ENCODE measurements around the gene RASD1. TPM values are rescaled to one million over a fixed set of nuclear protein-coding genes. Genes with fewer than 3 reads are reported as not detected.

Gene RASD1
- polyA plus RNA-seq, 4 donors, result 0.70 to 1.5 (median 0.97) TPM

DNA sequence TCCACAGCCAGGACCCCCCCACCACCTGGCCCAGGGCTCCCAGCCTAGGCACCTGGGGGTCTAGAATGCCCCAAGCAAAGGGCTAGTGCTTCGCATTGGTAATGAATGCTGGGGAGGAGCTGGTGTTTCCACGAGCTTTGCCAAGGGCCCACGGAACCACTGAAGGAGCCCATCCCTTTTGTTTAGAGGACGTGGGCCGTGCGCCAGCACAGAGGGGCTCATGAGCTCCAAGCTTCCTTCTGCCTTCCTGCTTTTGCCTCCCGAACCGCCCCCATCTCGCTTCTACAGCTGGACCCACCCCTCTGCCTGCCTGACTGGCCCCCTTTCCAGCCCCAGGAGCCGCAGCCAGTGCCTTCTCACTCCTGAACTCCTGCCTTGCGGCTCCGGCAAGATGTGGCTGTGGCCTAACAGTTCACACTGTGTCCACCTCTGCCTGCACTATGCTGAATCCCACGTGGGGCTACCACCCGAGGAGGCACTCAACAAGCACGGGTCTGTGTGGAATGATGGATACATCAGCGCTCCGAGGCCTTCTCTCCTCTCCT lies 31.8 kb upstream of the RASD1 start:
- DNase-seq (ENCODE audit: low read depth in 4 of 4, low spot score in 3 of 4), result no peak

DNA sequence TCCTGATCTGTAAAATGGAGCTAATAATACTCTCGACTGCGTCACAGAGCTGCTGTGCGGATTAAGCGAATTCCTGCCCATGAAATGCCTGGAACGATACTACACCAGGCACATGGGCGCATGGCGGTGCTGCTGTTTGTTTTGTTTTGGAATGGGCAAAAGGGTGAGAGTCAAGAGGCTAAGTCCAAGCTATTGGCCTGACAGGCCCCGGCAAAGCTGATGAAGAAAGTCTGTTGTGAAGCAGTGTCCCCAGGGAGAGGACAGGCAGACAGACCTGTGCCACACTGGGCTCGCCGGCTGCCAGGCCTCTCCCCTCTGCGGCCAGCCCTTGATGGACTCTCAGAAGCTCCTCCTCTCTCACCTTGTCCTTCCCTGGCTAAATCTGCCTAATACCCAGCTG lies 31.3 kb upstream of the RASD1 start:
- no peak for DNase-seq (ENCODE audit: low read depth in 4 of 4, low spot score in 3 of 4)

DNA sequence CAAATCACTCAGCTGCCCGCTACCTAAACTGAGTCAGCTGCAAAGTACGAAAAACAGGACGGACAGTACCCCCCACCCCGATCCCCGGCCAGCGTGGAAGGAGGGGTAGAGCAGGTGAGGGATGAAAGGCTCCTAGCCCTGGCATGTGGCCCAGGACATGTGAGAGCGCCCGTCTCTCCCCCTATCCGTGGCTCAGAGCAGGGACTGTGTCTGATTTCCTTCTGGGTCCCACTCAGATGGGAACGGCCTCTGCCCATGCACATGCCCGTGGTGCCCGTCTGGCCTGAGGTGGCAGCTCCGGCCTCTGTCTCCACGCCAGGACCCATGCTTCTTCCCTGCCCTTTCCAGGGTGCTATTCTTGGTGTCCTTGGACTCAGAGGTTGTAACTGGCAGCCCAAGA lies 30.2 kb upstream of the RASD1 start:
- no peak for DNase-seq (ENCODE audit: low read depth in 4 of 4, low spot score in 3 of 4)

DNA sequence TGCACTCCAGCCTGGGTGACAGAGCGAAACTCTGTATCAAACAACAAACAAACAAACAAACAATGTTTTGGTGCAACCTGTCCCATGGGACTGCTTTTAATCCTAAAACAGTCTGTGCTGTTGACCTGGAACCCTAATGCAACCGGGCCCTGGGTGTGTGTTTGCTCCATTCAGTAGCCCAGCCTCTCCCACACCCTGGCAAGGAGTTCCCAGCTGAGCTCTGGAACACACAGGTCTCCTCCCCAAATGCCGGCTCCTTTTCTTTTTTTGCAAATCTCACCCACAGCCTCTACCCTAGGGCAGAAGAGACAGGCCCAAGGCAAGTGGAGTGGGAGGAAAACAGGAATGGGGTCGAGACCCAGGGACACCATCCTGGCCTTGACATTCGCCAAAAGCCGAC lies 29.8 kb upstream of the RASD1 start:
- DNase-seq (ENCODE audit: low read depth in 4 of 4, low spot score in 3 of 4), result no peak

DNA sequence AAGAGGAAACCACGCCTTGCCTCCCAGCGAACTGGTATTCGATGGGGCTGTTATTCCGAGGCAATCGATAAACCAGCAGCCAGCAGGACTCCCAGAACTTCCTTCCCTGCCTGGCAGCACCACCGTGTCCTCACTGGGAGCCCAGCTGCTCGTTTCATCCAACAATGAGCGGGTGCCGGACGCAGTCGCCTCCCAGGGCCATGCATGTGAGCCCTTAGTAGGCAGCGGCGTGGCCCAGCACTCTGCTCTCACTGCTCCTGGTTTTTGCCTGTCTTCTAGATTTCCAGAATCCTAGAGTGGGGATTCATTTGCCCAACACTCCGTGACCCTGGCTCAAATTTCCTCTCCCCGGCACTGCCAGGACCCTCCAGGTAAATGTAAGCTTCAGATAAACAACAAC lies 29.1 kb upstream of the RASD1 start:
- DNase-seq (ENCODE audit: low read depth in 4 of 4, low spot score in 3 of 4), result no peak

DNA sequence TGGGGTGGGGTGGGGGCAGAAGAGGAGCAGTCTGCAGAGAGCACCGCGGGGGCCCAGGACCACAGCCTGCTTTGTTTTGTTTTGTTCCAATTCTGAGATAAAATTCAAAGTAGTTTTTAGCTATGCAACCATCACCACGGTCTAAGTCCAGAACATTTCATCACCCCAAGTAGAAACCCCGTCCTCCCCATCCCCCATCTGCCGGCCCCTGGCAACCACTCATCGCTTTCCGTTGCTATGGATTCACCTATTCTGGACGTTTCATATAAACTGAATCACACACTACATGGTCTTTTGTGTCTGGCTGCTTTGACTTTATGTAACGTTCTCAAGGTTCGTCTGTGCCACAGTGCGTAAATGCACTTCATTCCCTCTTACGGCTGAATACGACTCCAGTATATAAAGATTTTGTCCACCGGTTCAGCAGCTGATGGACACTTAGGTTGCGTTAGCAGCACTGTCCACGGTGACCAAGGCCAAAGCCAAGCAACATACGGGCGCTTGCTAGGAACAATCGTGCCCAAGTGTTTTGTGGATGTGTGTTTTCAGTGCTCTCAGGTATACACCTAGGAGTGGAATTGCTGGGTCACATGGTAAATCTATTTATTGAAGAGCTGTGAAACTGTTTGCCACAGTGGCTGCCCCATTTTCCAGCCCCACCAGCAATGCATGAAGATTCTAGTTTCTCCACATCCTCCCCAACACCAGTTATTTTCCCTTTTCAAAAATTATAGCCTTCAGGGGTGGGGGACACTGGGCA lies 27.7 kb upstream of the RASD1 start:
- no peak for DNase-seq (ENCODE audit: low read depth in 4 of 4, low spot score in 3 of 4)

DNA sequence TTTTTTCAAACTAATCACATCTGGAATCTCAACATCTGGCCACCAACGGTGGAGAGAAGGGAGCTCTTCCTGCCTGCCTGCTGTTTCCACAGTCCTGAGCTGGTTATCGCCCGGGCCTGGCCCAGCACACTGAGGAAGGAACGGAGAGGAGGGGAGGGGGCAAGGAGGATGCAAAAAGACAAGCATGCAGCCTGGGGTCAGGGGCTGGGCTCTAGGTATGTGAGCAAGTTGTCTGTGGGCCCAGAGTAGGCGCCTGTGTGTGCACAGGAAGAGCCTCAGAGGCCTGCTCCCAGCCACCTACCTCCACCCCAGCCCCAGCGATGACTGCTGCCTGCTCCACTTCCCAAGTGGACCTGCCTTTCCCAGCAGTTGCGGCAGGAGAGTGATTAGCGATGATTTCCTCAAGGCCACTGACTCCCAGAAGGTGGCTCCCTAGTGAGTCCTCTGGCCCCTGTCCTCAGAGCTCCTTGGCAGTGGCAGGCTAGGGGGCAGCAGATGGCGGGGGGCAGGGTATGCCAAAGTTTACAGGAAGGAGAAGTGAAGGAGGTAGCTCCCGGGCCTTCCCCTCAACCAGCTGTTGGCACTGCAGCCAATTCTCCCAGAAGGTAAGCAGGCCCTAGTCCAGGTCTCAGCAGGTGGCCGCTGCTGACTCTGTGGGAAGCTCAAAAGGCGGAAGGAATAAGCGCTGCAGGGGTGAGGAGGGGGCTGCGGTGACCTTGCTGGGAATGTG lies 27.0 kb upstream of the RASD1 start:
- no peak for DNase-seq (ENCODE audit: low read depth in 4 of 4, low spot score in 3 of 4)

DNA sequence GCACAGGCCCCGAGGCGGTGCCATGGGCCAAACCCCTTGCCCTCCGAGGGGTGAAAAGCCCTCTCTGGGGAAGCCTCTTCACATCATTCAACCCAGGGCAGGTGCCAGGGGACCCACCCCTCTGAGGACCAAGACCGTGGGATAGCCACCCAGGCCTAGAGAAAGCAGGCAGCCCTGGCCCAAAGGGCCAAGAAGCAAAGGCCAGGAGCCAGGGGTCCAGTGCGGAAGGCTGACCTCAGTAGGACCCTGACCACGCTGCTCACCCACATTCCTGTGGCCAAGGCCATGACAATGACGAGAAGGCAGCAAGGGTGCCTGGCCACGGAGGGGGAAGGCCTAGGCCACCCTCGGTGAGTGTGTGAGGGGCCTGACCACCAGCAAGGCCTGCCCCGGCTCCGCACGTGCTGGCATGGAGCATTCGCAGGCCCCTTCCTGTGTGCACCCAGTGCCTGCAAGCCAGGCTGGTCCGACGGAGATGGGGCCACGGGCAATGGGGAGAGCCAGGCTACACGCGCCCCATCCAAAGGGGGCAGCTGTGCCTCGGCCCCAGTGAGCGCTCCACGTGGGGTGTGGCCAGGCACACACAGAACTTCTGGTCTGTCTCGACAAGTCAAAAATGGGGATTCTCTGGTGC lies 24.5 kb upstream of the RASD1 start:
- DNase-seq (ENCODE audit: low read depth in 4 of 4, low spot score in 3 of 4), result no peak

DNA sequence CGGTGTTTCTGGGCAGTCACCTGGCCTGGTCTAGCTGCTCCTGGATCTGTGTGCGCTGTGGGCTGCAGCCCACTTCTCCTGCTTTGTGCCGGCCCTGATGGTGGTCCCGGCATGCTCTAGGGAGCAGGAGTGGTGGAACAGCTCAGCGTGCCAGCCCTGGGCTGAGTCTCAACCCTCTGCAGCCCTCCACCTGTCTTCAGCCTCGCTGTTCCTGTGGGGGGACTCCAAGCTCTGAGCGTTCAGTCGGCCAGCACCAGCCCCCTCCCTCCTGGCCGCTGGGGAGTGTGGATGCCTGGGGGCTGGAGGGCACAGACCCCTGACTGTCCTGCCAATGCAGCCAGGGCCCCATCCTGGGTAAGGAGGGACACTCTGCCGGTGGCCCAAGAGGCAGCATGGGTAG lies 23.7 kb upstream of the RASD1 start:
- DNase-seq (ENCODE audit: low read depth in 4 of 4, low spot score in 3 of 4), result no peak

DNA sequence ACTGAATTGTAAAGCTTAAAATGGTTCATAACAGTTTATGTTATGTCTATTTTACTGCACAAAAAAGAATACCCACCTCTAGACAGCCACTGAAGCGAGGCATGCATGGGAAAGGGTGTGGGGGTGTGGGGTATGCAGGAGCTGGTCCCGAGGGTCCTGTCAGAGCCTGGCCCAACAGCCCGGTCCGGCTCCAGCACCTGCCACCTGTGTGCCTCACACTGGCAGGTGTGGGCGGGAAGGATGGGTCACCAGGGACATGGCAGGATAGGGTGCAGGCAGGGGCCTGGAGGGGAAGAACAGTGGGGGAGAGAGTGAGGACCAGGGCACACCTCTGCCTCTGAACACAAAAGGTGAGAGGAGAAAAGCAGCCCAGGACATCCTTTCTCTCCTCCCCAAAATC lies 22.8 kb upstream of the RASD1 start:
- no peak for DNase-seq (ENCODE audit: low read depth in 4 of 4, low spot score in 3 of 4)

DNA sequence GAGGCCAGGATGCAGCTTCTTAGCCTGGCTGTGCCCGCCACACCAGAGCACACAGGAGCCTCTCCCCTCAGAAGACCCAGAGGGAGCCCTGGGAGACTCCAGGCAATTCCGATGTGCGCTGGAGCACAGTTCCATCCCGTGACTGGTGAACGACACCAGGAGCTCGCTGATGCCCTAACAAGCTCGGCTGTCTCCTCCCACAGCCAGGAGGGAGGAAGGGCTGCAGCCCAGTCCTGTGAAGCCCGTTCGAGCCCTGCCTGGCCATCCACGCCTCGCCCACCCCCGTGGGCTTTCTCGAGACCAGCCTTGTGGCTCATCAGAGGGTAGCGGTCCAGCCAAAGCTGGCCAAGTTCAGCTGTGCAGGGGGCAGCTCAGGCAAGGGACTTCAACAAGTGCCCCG lies 21.8 kb upstream of the RASD1 start:
- DNase-seq (ENCODE audit: low read depth in 4 of 4, low spot score in 3 of 4), result peak in 1 of 4 donors; percentile 21

DNA sequence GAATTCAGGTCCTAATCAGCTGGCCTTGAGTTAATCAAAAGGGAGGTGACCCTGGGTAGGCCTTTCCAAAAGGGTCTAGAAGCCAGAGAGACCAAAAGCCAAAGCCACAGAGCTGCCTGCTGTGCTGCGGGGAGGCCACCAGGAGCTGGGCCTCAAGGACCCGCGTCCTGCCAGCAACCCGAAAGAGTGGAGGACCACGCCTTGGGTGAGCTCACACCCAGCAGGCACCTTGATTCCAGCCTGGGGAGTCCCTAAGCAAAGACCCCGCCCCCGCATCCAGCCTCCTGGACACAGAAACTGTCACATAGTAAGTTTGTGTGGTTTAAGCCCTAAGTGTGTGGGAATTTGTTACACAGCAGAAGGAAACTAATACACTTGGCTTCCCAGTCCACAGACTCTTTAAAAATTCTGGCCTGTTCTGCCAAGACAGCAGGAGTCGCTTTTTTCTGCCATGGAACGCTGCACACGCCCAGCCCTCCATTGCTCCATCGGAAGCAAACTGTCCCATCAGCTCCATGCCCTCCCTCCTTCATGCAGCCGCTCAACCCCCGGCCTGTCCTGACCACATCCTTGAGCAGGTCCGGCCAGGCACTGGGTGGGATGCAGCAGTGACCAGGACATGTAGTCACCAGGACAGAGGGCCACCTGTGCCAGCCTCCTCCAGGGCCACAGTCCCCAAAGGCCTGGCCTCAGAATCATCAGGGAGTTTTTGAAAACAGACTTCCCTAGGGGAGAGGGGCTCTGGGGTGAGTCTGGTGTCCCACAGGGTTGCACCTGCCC lies 20.9 kb upstream of the RASD1 start:
- DNase-seq (ENCODE audit: low read depth in 4 of 4, low spot score in 3 of 4), result no peak

DNA sequence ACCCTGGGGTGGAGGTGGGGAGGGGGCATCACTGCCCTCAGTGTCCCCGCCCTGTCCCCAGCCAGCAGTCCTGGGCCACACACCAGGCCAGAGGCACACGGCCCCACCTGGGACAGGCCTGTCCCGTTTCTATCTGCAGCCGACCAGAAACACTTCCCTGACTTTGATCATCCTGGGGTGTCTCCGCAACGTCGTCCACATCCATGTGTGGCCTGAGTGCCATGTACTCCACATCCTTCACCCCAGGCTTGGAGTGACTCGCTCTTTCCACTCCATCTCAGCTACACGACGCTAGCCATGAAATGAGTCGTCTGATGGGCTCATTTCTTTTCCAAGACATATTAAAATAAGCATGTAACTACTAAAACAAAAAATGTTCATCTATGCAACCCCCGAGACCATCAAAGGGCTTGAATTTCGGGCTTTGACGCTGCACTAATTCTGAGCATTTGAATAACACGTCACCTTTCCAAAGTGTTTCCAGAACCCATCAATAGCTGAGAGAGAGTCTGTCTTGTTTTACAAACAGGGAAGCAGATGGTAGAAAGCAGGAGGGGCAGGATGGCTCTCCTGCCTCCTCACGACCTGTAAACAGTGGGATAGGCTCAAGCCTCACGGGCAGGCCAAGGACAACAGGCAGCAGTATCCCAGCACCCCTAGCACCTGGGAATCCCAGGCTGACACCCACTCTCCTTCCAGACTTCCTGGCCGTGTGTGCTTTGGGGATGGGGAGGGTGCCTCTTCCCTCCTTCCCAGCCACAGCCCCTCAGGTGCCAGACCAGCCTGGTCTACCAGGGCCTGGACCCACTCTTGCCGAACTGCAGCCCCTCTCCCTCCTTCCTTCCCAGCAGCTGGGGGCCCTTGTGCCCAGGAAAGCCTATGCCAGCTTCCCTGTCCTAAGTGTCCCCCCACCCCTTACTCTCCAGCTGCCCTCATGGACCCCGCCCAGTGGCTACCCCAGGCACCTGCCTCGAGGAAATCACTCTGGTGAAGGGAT lies 20.0 kb upstream of the RASD1 start:
- no peak for DNase-seq (ENCODE audit: low read depth in 4 of 4, low spot score in 3 of 4)

DNA sequence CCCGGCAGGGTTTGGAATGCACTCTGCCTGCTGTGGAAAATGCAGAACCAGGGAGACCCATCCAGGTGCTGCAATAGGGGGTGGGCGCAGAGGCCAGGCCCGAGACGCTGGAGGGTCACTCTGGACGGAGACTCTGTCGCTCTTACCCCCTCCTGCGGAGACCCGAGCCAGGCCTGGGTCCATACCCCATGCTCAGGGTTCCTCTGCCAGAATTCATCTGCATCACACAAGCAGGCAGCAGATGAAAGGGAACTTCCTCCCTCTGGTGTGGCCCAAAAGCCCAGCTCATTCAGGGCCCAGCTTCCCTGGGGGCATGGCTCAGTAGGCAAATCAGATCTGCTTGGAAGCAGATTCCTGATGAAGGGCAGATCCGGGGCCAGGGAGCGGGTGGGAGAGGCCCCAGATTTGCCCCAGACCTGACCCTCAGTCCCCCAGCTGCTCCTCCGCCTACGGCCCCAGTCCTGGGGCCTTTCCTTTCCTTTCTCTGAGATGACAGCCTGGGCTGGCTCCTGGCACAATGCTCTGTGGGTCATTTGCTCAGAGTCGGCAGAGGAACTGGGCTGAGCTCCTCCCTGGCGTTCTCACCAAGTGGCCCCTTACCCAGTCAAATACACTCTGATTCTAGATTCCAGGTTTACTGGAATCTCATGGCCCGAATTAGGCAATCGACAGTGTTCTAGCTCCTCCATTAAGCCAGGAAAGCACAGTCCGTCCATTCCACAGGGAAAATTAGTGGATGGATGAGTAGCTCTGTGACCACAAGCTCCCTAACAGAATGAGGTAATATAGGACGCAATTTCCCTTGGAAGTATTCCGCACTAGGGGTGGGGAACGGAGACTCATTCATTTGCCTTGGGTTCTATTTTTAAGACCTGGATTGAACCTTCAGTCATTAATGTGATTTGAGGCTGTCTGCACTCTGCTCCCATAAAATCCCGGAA lies 19.1 kb upstream of the RASD1 start:
- DNase-seq (ENCODE audit: low read depth in 4 of 4, low spot score in 3 of 4), result no peak

DNA sequence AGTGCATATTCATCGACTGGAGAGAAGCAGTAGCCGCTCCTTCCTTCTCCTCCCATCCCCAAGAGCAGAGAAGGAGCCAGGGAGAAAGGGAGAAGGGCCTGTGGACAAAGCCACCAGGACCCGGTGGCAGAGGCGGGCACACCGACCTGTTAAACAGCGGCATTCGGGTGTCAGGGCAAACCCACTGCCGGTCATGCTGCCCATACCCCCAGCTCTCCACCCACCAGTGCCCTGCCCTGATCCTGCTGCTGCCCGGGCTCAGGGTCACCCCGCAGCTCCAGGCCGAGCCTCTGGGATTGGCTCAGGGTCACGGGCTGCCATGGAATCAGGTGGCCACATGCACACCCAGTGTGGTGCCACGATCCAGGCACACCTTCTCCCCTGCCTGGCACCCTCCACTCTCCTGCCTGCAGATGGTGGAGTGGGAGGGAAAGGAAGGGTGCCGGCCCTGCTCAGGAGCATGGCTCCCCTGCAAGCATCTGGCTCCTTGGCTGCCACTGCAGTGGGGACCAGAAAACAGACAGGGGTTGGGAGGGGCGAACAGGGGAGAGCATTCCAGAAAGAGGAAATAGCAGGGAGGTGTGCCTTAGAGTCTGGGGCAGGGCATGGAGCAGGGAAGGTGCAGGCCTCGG lies 18.3 kb upstream of the RASD1 start:
- no peak for DNase-seq (ENCODE audit: low read depth in 4 of 4, low spot score in 3 of 4)

DNA sequence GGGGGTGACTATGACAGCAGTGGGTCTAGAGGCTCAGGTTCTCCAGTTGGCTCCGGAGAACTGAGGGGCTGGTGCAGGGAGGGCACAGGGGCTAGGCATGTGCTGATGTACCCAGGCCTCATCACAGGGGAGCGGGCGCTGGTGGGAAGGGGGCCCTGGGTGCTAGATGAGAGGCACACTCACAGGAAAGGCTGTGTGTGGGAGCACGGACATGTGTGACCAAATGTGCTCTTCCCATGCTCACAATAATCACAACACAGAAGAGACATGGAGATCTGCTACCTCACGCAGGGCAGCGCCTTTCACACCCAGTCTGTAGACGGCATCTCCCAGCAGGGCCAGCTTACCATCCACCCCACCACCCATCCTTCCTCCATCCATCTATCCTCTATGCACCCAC lies 17.4 kb upstream of the RASD1 start:
- DNase-seq (ENCODE audit: low read depth in 4 of 4, low spot score in 3 of 4), result no peak

DNA sequence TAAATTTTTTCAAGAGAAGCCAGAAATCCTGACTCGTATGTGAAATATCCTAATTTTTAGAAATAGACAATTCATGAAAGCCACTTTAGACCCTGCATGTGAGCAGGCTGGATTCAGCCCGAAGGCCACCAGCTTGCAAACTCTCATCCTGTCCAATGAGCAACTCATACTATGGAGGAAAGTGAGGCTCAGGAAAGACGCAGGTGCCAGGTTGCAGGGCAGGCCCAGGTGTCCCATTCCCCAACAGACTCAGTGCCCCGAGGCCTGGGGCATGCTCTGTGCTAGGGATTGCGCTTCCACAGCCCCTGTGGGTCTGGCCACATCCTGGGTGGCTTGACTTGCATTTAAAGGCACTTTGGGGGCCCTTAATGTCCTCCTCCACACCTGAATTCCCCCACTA lies 16.7 kb upstream of the RASD1 start:
- DNase-seq (ENCODE audit: low read depth in 4 of 4, low spot score in 3 of 4), result no peak

Data from left renal pelvis (tissue), 4 donors.